Measurements from ENCODE around the gene THYN1. TPM values are rescaled to one million over a fixed set of nuclear protein-coding genes. Genes with fewer than 3 reads are reported as not detected.
A peak's percentile ranks its signal among the peaks of the same experiment; 100 is the strongest.

The THYN1 gene
- total RNA-seq, 2 donors from 2014 or later: 81.4 to 85.0 TPM

DNA sequence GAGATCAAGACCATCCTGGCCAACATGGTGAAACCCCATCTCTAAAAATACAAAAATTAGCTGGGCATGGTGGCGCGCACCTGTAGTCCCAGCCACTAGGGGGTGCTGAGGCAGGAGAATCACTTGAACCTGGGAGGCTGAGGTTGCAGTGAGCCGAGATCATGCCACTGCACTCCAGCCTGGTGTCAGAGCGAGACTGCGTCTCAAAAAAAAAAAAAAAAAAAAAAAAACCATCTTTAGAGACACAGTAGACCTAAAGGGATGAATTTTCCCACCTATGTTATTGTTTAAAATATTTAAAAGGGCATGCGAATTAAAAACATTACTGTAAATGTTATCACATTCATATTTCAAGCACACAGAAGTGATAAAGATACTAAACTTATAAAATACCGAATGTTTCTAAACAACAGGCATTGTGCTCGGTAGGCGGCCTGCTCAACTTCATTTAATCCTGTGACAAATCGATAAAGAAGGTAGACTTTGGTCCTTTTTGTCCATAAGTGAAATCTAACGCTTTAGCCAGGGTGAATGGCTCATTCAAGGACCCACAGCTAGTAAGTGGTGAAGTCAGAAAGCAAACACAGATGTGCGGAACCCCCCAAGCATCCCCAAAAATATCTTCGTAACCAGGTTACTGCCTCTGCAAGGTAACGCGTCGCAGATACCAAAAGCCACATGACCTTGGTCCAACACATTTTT is 45.5 kb downstream of the THYN1 start:
- Mint-ChIP-seq H3K36me3 (peaks cover 23 to 44% of the 10 kb centered on the region in 2 donors), H3K9me3 (no peaks in the 10 kb centered on the region), H3K27ac (peak overlapping the region in 1 of 2 donors; percentile 60)
- ATAC-seq (peak in 1 of 2 donors; percentile 24), DNase-seq (ENCODE audit: low spot score in 2 of 2) (peak in 1 of 2 donors; percentile 74)

DNA sequence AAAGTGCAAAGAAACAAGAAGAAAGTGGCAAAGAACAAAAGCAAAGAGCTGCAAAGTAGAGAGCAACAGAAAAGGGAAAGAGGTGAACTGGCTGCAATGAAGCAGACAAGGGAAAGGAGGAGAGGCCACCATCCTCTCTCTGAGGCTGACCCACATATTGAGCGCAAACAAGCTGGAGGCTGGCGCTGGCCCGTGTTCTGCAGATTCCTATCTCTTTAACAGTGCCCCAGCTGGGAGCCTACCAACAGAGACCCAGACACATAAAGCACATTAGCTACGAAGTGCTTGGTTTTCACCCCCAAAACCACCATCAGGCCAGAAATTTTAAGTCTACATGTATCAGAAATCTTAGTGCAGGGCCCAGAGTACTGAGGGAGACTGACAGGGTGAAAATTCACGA is 47.0 kb downstream of the THYN1 start:
- H3K9me3 Mint-ChIP-seq: no peaks in the 10 kb centered on the region
- H3K36me3 Mint-ChIP-seq: peaks cover 23 to 50% of the 10 kb centered on the region in 2 donors
- DNase-seq (ENCODE audit: low spot score in 2 of 2) (no peak), ATAC-seq (no peak)
- no peak overlapping the region for H3K27ac Mint-ChIP-seq

GRCh38 chr11:134205729-134206128 is 47.4 kb downstream of the THYN1 start:
- Mint-ChIP-seq H3K27ac (no peak overlapping the region), H3K36me3 (peaks cover 23 to 49% of the 10 kb centered on the region in 2 donors), H3K9me3 (no peaks in the 10 kb centered on the region)
- no peak for ATAC-seq
- DNase-seq (ENCODE audit: low spot score in 2 of 2): no peak

DNA sequence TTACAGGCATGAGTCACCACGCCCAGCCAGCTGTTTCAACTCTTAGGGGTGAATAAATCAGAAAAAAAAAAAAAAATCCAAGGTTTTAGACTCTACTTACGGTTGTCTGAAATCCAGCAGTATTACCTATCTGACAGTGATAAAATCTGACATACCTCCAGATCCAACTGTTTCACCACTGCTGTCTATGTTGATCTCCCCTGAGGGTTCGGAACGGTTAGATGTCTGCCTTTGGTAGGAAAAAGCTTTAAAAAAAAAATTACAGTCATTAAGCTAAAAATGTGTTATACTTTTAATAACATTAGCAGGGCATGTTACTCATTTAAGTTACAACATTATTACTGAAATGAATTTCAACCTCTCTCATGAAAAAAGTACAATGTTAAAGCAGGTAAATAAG is 50.5 kb downstream of the THYN1 start:
- DNase-seq (ENCODE audit: low spot score in 2 of 2): no peak
- Mint-ChIP-seq H3K9me3 (no peaks in the 10 kb centered on the region), H3K36me3 (peaks cover 35 to 39% of the 10 kb centered on the region in 2 donors), H3K27ac (no peak overlapping the region)
- ATAC-seq: no peak

DNA sequence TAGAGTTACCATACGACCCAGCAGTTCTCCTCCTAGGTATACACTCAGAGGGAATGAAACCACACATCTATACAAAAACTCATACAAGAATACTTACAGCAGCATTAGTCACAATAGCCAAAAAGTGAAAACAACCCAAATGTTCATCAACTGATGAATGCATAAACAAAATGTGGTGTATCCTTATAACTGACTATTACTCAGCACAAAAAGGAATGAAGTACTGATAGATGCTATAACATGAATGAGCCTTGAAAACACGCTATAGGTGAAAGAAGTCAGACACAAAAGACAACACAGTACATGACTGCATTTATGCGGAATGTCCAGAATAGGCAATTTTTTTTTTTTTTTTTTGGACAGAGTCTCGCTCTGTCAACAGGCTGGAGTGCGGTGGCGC is 52.5 kb downstream of the THYN1 start:
- DNase-seq (ENCODE audit: low spot score in 2 of 2) (no peak), ATAC-seq (no peak)
- H3K36me3 Mint-ChIP-seq: peaks cover 24 to 34% of the 10 kb centered on the region in 2 donors
- H3K27ac Mint-ChIP-seq: no peak overlapping the region
- H3K9me3 Mint-ChIP-seq: no peaks in the 10 kb centered on the region

GRCh38 chr11:134199531-134199930 is 53.6 kb downstream of the THYN1 start:
- Mint-ChIP-seq H3K9me3 (no peaks in the 10 kb centered on the region), H3K27ac (no peak overlapping the region), H3K36me3 (peaks cover 24 to 27% of the 10 kb centered on the region in 2 donors)
- ATAC-seq (no peak), DNase-seq (ENCODE audit: low spot score in 2 of 2) (no peak)

Other genes starting within 250 kb of the THYN1 start
- gene JAM3, start 184.3 kb downstream of the THYN1 start, total RNA-seq: 10 to 100 TPM in 1 of 2 donors, under 1 TPM in 1; 0.98 to 17.7 TPM
- gene NCAPD3, start 29.4 kb downstream of the THYN1 start, total RNA-seq: 100 to 1,000 TPM in 1 of 2 donors, 10 to 100 TPM in 1; 93.7 to 169 TPM
- 10 to 100 TPM; 38.5 to 39.2 TPM for gene VPS26B, start 28.7 kb downstream of the THYN1 start, total RNA-seq
- 10 to 100 TPM; 19.2 to 25.2 TPM for gene ACAD8, start 216 bp upstream of the THYN1 start, total RNA-seq
- 10 to 100 TPM in 1 of 2 donors, 1 to 10 TPM in 1; 7.3 to 19.3 TPM for gene GLB1L3, start 23.0 kb upstream of the THYN1 start, total RNA-seq
- 1 to 10 TPM; 2.4 to 4.9 TPM for gene GLB1L2, start 78.6 kb upstream of the THYN1 start, total RNA-seq
- gene B3GAT1, start 158.9 kb upstream of the THYN1 start, total RNA-seq: under 1 TPM; 0.09 to 0.23 TPM

Data from activated naive CD4-positive, alpha-beta T cell treated with anti-CD3 and anti-CD28 coated beads, Interleukin-2, amount 50 U/mL, for 72 hours (primary cell).